CD4-positive, alpha-beta T cell treated with Interleukin-1 beta for 1 hour (primary cell): Measurements from ENCODE around the gene HSP90AA1.

Experiments used
- DNase-seq, 2 donors: peaks; one replicate each; pipeline ENCODE4 v3.0.0-alpha.2; 2020 to 2022

Gene HSP90AA1

GRCh38 chr14:102037686-102038085, 49.2 kb downstream of the HSP90AA1 start:
- DNase-seq = no peak

DNA sequence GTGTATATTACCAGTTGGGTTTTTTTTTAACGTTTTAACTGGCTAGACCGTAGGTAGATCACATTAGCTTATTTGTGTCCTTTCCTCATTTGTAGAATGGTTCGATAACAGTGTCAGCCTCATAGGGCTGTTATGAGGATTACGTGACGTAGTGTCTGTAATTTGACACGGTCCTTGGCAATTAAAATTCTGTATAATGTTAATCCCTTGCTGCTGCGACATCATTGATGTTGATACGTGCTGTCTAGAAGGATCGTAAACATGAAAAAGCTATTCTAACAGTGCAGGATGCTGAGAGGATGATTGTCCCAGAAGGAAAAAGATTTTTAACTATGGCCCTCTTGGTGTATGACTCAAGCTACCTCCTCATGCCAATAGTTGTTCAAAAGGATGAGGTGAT, 50.9 kb downstream of the HSP90AA1 start:
- no peak for DNase-seq

GRCh38 chr14:102034301-102034700, 52.5 kb downstream of the HSP90AA1 start:
- DNase-seq = no peak

DNA sequence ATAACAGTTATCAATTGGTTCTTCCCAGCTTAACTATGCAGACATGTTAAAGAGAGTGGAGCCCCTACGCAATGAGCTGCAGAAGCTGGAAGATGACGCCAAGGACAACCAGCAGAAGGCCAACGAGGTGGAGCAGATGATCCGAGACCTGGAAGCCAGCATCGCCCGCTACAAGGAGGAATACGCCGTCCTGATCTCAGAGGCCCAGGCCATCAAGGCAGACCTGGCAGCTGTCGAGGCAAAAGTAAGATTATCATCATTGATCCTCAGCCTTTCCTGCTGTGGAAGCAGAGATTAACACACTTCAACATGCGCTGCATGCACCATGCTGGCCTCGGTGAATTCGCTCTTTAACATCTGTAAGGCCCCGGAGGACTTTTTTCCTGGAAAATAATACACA, 53.6 kb downstream of the HSP90AA1 start:
- DNase-seq = no peak
